HG03135 (cell line): ENCODE data around the gene OSM.

Source experiments
- ATAC-seq: cut with Tn5 transposase; IDR thresholded peaks from one replicate; pipeline ENCODE4 v1.9.1; 2021; ENCODE audit warnings: mild to moderate bottlenecking, moderate library complexity; ENCODE audit not compliant: unreplicated experiment

OSM gene

GRCh38 chr22:30265131-30265720, 1.4 kb downstream of the OSM start:
- no peak for ATAC-seq

- ATAC-seq = no peak
These were observed 2.8 kb downstream of the OSM start for GRCh38 chr22:30263883-30264282.

- no peak for ATAC-seq
These were observed 3.5 kb downstream of the OSM start for GRCh38 chr22:30262917-30263741.

GRCh38 chr22:30262112-30262511, 4.5 kb downstream of the OSM start:
- ATAC-seq = no peak

- ATAC-seq = no peak
These were observed 5.5 kb downstream of the OSM start for GRCh38 chr22:30261134-30261533.

GRCh38 chr22:30260682-30261081, 6.0 kb downstream of the OSM start:
- no peak for ATAC-seq

- ATAC-seq = no peak
These were observed 6.4 kb downstream of the OSM start for GRCh38 chr22:30260276-30260675.

- no peak for ATAC-seq
These were observed 12.3 kb downstream of the OSM start for GRCh38 chr22:30254314-30254713.

GRCh38 chr22:30253205-30253852, 13.3 kb downstream of the OSM start:
- no peak for ATAC-seq

GRCh38 chr22:30252411-30253204, 14.0 kb downstream of the OSM start:
- no peak for ATAC-seq

GRCh38 chr22:30251711-30252110, 14.9 kb downstream of the OSM start:
- no peak for ATAC-seq

GRCh38 chr22:30250661-30251267, 15.9 kb downstream of the OSM start:
- ATAC-seq = no peak

- ATAC-seq = no peak
These were observed 16.5 kb downstream of the OSM start for GRCh38 chr22:30250039-30250565.

GRCh38 chr22:30249049-30250038, 17.3 kb downstream of the OSM start:
- no peak for ATAC-seq

- ATAC-seq = no peak
These were observed 18.2 kb downstream of the OSM start for GRCh38 chr22:30248484-30248883.

GRCh38 chr22:30247974-30248373, 18.7 kb downstream of the OSM start:
- no peak for ATAC-seq

- ATAC-seq = no peak
These were observed 19.1 kb downstream of the OSM start for GRCh38 chr22:30247561-30247960.

GRCh38 chr22:30246814-30247376, 19.8 kb downstream of the OSM start:
- no peak for ATAC-seq
